Peyer's patch (tissue), 4 donors: ENCODE data around the gene AMPD3.

Experiments
- CTCF ChIP-seq, 6 experiments: fragments of 450-650 bp in 4 of 6; fragments of 200-600 bp in 2 of 6; sonication (generic) in 1 of 6; IDR thresholded peaks; one replicate each; pipeline ENCODE4 v1.5.1; 2017 to 2019; ENCODE audit warnings: antibody characterized with exemption in 6 of 6, mild to moderate bottlenecking in 3 of 6, moderate library complexity in 1 of 6
- POLR2A ChIP-seq, 2 donors: fragments of 450-650 bp; IDR thresholded peaks; one replicate each; pipeline ENCODE4 v1.5.1; 2017; ENCODE audit warnings: antibody characterized with exemption in 2 of 2, mild to moderate bottlenecking in 2 of 2, moderate library complexity in 2 of 2

DNA sequence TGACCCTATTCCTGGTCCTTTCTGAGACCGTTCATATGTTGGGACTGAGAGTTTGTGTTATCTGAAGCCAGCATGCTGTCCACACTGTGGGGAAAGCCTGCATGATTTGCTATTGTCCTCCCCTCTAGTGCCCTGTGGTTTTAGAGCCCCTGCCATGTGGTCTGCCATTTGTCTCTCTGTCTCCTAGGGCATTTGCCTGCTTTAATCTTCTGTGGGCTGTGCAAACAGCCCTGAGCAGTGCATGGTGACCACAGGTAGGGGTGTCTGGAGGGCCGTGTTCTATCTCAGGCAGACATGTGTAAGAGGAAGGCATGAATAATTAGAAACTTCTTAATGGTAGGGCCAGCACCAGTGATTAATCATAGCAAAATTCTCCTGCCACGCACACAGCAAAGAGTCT, 23.0 kb downstream of the AMPD3 start:
- TF ChIP-seq CTCF (IDR thresholded peaks at IDR 0.05), result no peak
- TF ChIP-seq POLR2A (IDR thresholded peaks at IDR 0.05), result no peak
